DND-41 (cell line): Measurements from ENCODE around the gene GOLGA7B.

Source experiments
- EZH2 ChIP-seq: IDR thresholded peaks from 3 replicates; pipeline ENCODE4 v1.6.1; 2012; ENCODE audit warnings: borderline replicate concordance, low read depth, mild to moderate bottlenecking, moderate library complexity, low read length, inconsistent platforms; ENCODE audit not compliant: severe bottlenecking
- TF ChIP-seq, protein P1 (sequence below): IDR thresholded peaks from 2 replicates; pipeline ENCODE4 v1.5.1; 2012; ENCODE audit warnings: borderline replicate concordance, low read length, moderate library complexity, mild to moderate bottlenecking; ENCODE audit not compliant: poor library complexity, severe bottlenecking; ENCODE audit errors: extremely low read depth

DNA sequence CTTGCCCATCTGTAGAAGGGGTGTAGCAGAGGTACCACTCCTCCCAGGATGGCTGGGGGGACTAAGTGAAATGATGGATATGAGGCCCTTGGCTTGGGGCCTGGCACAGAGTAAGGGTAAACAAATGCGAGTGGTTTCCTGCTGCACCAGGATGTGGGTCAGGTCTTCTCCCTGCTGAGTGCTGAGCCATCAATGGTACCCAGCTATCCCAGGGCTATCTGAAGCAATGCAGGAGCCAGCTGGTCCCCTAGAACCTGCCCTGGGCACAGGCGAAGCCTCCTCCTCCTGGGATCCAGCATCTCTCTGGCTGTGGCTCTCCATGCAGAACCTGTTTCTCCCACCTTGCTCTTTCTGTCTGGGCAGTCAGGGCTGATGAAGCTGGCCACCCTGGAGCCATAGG, 20.9 kb upstream of the GOLGA7B start:
- TF ChIP-seq, protein P1, sequence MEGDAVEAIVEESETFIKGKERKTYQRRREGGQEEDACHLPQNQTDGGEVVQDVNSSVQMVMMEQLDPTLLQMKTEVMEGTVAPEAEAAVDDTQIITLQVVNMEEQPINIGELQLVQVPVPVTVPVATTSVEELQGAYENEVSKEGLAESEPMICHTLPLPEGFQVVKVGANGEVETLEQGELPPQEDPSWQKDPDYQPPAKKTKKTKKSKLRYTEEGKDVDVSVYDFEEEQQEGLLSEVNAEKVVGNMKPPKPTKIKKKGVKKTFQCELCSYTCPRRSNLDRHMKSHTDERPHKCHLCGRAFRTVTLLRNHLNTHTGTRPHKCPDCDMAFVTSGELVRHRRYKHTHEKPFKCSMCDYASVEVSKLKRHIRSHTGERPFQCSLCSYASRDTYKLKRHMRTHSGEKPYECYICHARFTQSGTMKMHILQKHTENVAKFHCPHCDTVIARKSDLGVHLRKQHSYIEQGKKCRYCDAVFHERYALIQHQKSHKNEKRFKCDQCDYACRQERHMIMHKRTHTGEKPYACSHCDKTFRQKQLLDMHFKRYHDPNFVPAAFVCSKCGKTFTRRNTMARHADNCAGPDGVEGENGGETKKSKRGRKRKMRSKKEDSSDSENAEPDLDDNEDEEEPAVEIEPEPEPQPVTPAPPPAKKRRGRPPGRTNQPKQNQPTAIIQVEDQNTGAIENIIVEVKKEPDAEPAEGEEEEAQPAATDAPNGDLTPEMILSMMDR = no peak
- TF ChIP-seq EZH2 = no peak
